Measurements from ENCODE around the gene SLC16A11. TPM values are rescaled to one million over a fixed set of nuclear protein-coding genes. Genes with fewer than 3 reads are reported as not detected.
A peak's percentile ranks its signal among the peaks of the same experiment; 100 is the strongest.

Gene SLC16A11
- total RNA-seq, 5 donors from 2014 or later (not counting 1 experiment from before 2014, with no cell fraction given): 1.4 to 2.2 (median 1.8) TPM

DNA sequence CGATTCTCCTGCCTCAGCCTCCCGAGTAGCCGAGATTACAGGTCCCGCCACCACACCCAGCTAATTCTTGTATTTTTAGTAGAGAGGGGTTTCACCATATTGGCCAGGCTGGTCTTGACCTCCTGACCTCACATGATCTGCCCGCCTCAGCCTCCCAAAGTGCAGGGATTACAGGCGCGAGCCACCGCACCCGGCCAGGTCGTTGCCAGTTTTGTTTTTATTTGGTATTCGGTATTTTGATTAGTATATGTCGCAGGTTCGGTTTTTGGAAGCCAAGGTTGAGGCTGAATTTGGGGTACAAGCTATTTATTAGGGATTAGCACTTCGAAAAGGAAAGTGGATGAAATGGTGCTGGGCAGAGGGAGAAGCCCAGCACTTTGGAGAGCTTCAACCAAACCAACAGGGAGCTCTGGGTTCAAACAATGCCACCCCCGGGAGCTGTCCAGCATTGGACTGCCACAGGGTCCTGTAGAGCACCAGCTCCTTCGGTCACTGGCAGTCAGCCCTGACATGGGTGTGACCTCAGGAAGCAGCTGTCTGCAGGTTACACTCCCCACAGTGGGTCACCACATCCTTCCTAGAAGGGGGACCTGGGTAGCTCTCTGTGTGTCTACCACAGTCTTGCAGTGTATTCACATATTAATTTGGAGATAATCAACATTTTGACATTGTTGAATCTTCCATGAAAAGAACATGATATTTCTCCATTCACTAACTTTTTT is 37.6 kb upstream of the SLC16A11 start:
- no peaks in the 10 kb centered on the region for H3K36me3 ChIP-seq (ENCODE audit: control insufficient read depth in 2 of 2, extremely low read depth in 1 of 2, insufficient read depth in 1 of 2, low read length in 1 of 2)
- H3K27ac ChIP-seq (ENCODE audit: low read length): no peak overlapping the region
- ChIA-PET CTCF (interaction anchor here in 1 of 2 donors (0.6 to 0.8 kb wide), 3 partner anchors 21 to 35 kb away, joined by 3 to 5 read pairs (median 3); no protein-coding TSS in a partner anchor), POLR2A (interaction anchor here in 1 of 2 donors (0.7 kb wide), 1 partner anchor 694 kb away, joined by 5 read pairs; no protein-coding TSS in a partner anchor)
- no peak overlapping the region for H3K4me3 Mint-ChIP-seq
- no peaks in the 10 kb centered on the region for H3K9me3 ChIP-seq
- H3K27me3 ChIP-seq (replicated peaks in 1 of 2; ENCODE audit: control insufficient read depth in 2 of 2, extremely low read depth in 1 of 2, insufficient read depth in 2 of 2, low read length in 1 of 2): peaks cover 0 to 10% of the 10 kb centered on the region in 2 experiments
- no peak overlapping the region for H3K27ac Mint-ChIP-seq
- H3K4me1 Mint-ChIP-seq: peaks cover 33 to 46% (median 39%) of the 10 kb centered on the region in 3 donors
- no peaks in the 10 kb centered on the region for H3K36me3 Mint-ChIP-seq
- no peaks in the 10 kb centered on the region for H3K9me3 Mint-ChIP-seq
- no peak overlapping the region for H3K4me3 ChIP-seq (ENCODE audit: control insufficient read depth in 1 of 2, extremely low read depth in 1 of 2, low read length in 1 of 2)
- ATAC-seq (replicated peaks in 1 of 4) (peak; percentile 54 to 82 (median 69)), DNase-seq (peak in 29 of 35 experiments; percentile 5 to 46 (median 22))
- H3K27me3 Mint-ChIP-seq: peaks cover 0 to 9% of the 10 kb centered on the region in 2 donors
- peaks cover 0 to 23% of the 10 kb centered on the region in 2 experiments for H3K4me1 ChIP-seq (ENCODE audit: control insufficient read depth in 1 of 2, extremely low read depth in 1 of 2, insufficient read depth in 2 of 2, low read length in 2 of 2)
- 85% methylated on average over 11 of the region's 16 CpGs for WGBS (ENCODE audit: insufficient coverage)

DNA sequence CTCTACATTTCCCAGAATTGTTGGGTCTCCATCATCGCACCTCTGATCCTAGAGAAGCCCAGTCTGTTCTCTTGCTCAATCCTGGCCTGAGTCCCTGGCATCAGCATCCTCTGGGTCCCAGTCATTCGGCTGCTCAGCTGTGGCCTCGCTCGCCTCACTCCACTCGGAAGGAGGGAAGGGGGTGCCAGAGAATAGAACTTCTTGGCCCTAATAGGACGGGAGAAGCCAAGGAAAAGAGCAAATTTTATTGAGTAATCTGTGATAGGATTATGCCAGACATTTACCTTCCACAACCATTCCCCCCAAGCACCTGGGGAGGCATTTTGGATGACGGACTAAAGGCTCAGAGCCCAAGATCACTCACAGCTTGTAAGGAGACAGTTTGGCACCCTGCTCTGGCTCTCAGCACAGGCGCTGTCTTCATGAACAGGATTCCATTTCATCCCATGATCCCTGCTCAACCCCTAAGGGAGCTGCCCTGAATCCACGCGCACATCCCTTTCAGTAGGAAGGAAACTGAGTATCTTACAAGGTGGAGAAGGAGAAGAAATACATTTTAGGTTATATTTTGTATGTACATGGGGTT is 36.7 kb upstream of the SLC16A11 start:
- Histone ChIP-seq H3K36me3 (ENCODE audit: control insufficient read depth in 2 of 2, extremely low read depth in 1 of 2, insufficient read depth in 1 of 2, low read length in 1 of 2) (no peaks in the 10 kb centered on the region), H3K27ac (ENCODE audit: low read length) (no peak overlapping the region), H3K27me3 (replicated peaks in 1 of 2; ENCODE audit: control insufficient read depth in 2 of 2, extremely low read depth in 1 of 2, insufficient read depth in 2 of 2, low read length in 1 of 2) (peaks cover 0 to 5% of the 10 kb centered on the region in 2 experiments), H3K9me3 (no peaks in the 10 kb centered on the region), H3K4me3 (ENCODE audit: control insufficient read depth in 1 of 2, extremely low read depth in 1 of 2, low read length in 1 of 2) (no peak overlapping the region), H3K4me1 (ENCODE audit: control insufficient read depth in 1 of 2, extremely low read depth in 1 of 2, insufficient read depth in 2 of 2, low read length in 2 of 2) (peaks cover 0 to 23% of the 10 kb centered on the region in 2 experiments)
- Mint-ChIP-seq H3K36me3 (no peaks in the 10 kb centered on the region), H3K4me3 (no peak overlapping the region), H3K9me3 (no peaks in the 10 kb centered on the region), H3K4me1 (peaks cover 33 to 46% (median 39%) of the 10 kb centered on the region in 3 donors), H3K27ac (no peak overlapping the region), H3K27me3 (peaks cover 0 to 5% of the 10 kb centered on the region in 2 donors)
- POLR2A ChIA-PET: no interaction called here
- DNase-seq (no peak), ATAC-seq (replicated peaks in 1 of 4) (no peak)
- WGBS (ENCODE audit: insufficient coverage): 83% methylated on average over 1 of the region's 10 CpGs
- CTCF ChIA-PET: interaction anchor here in 1 of 2 donors (0.6 kb wide), 1 partner anchor 22 kb away, joined by 3 read pairs; no protein-coding TSS in a partner anchor

DNA sequence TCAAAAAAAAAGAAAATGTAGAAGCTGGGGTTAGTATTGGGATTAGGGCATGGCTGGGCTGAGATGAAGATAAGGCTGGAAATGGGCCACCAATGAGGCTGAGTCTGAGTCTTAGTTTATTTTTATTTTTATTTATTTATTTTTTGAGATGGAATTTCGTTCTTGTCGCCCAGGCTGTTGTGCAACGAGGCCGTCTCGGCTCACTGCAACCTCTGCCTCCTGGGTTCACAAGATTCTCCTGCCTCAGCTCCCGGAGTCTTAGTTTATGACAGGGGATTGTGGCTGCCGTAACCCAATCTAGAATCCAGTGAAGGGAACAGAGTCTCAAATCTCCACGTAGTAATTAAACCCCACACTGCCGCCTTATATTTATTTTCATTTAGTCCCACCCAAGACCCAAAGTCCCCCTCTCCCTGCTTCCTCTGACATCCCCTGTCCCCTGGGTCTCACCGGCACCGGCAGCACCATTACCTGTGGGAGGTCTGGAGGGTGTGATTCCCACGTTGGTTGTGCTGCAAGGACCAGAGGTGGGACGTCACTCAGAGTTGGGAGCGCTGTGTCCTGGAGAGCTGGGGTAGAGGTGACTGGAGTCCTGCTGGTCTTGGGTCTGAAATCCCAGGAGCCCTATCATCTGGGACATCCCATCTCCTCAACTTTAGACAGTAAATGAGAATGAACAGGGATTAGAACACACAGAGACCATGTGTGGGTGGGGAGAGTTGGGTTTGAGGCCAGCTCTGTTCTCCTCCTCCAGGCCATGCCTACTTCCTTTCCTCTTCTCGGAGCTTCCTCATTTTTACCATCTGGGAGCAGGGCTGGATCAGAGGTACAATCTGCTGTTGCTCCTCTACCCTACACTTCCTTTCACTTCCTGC is 35.9 kb upstream of the SLC16A11 start, which contains the start of gene CLEC10A:
Gene CLEC10A, minus strand, starts transcription at position 671 of the 875 bp plus-strand sequence. CDS start 1,439 bp downstream, outside the sequence.
- H3K27me3 ChIP-seq (replicated peaks in 1 of 2; ENCODE audit: control insufficient read depth in 2 of 2, extremely low read depth in 1 of 2, insufficient read depth in 2 of 2, low read length in 1 of 2): peaks cover 0 to 3% of the 10 kb centered on the region in 2 experiments
- peaks cover 33 to 46% (median 39%) of the 10 kb centered on the region in 3 donors for H3K4me1 Mint-ChIP-seq
- H3K27ac ChIP-seq (ENCODE audit: low read length): no peak within 1 kb of the TSS
- no peaks in the 10 kb centered on the region for H3K9me3 ChIP-seq
- H3K36me3 Mint-ChIP-seq: no peaks in the 10 kb centered on the region
- WGBS (ENCODE audit: insufficient coverage): 79% methylated on average over 5 of the region's 15 CpGs
- H3K4me3 ChIP-seq (ENCODE audit: control insufficient read depth in 1 of 2, extremely low read depth in 1 of 2, low read length in 1 of 2): no peak within 1 kb of the TSS
- no peak within 1 kb of the TSS for H3K27ac Mint-ChIP-seq
- no peaks in the 10 kb centered on the region for H3K9me3 Mint-ChIP-seq
- ChIA-PET POLR2A (no interaction called here), CTCF (no interaction called here)
- H3K4me1 ChIP-seq (ENCODE audit: control insufficient read depth in 1 of 2, extremely low read depth in 1 of 2, insufficient read depth in 2 of 2, low read length in 2 of 2): peaks cover 0 to 23% of the 10 kb centered on the region in 2 experiments
- no peak for DNase-seq
- ATAC-seq (replicated peaks in 1 of 4): no peak
- H3K36me3 ChIP-seq (ENCODE audit: control insufficient read depth in 2 of 2, extremely low read depth in 1 of 2, insufficient read depth in 1 of 2, low read length in 1 of 2): no peaks in the 10 kb centered on the region
- no peak within 1 kb of the TSS for H3K4me3 Mint-ChIP-seq
- H3K27me3 Mint-ChIP-seq: peaks cover 0 to 5% of the 10 kb centered on the region in 2 donors

DNA sequence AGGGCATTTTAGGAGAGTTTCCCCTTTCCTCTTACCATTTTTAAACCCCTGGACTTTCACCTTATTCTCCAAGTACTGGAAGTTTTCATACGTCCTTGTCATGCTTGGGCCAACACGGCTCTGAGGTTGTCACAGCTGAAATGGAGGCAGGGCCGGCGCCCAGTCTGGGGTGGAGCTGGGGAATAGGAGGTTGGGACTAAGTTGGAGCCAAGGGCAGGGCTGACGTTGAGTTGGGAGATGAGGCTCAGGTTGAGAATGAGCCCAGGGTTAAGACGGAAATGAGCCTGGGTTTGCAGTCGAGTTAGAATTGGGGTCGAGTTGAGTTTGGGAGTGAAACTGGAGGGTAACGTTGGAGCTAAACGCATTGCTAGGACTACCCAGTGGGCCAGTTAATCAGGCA is 34.8 kb upstream of the SLC16A11 start:
- ChIA-PET POLR2A (no interaction called here), CTCF (no interaction called here)
- H3K4me3 ChIP-seq (ENCODE audit: control insufficient read depth in 1 of 2, extremely low read depth in 1 of 2, low read length in 1 of 2): no peak overlapping the region
- Mint-ChIP-seq H3K4me1 (peaks cover 24 to 39% (median 30%) of the 10 kb centered on the region in 3 donors), H3K27me3 (no peaks in the 10 kb centered on the region), H3K9me3 (no peaks in the 10 kb centered on the region), H3K36me3 (no peaks in the 10 kb centered on the region), H3K4me3 (no peak overlapping the region), H3K27ac (no peak overlapping the region)
- no peaks in the 10 kb centered on the region for H3K36me3 ChIP-seq (ENCODE audit: control insufficient read depth in 2 of 2, extremely low read depth in 1 of 2, insufficient read depth in 1 of 2, low read length in 1 of 2)
- no peak overlapping the region for H3K27ac ChIP-seq (ENCODE audit: low read length)
- DNase-seq (no peak), ATAC-seq (replicated peaks in 1 of 4) (no peak)
- no peaks in the 10 kb centered on the region for H3K9me3 ChIP-seq
- H3K27me3 ChIP-seq (replicated peaks in 1 of 2; ENCODE audit: control insufficient read depth in 2 of 2, extremely low read depth in 1 of 2, insufficient read depth in 2 of 2, low read length in 1 of 2): no peaks in the 10 kb centered on the region
- H3K4me1 ChIP-seq (ENCODE audit: control insufficient read depth in 1 of 2, extremely low read depth in 1 of 2, insufficient read depth in 2 of 2, low read length in 2 of 2): peaks cover 0 to 23% of the 10 kb centered on the region in 2 experiments
- 83% methylated on average over 9 of the region's 10 CpGs for WGBS (ENCODE audit: insufficient coverage)

DNA sequence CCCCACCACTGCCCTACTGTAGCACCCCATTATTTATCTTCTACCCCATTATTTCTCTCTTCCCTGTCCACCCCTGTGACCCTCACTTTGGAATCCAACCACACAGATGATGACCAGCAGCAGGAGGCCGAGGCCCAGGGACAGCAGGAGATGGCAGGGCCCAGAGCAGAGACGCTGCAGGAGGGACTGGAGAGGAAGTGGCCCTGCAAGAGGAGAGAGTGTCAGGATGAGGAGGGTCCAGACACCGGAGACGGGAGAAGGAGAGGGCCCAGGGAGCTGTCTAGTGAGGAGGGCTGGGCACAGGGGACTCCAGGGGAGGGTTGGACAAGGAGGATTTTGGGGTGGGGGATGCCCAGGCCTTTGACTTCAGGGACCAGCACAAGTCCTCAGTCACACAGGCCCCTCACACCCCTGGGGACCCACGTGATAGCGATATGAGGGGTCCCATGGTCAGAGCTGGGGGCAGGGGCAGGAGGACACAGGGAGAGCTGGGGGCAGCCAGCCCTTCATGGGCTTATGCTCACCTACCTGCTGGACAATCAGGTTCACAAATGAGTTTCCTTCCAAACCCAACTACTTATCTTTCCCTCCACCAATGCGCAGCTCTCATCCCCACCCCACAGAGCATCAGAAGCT is 34.1 kb upstream of the SLC16A11 start:
- Histone ChIP-seq H3K27ac (ENCODE audit: low read length) (no peak overlapping the region), H3K4me3 (ENCODE audit: control insufficient read depth in 1 of 2, extremely low read depth in 1 of 2, low read length in 1 of 2) (no peak overlapping the region), H3K9me3 (no peaks in the 10 kb centered on the region), H3K36me3 (ENCODE audit: control insufficient read depth in 2 of 2, extremely low read depth in 1 of 2, insufficient read depth in 1 of 2, low read length in 1 of 2) (no peaks in the 10 kb centered on the region), H3K4me1 (ENCODE audit: control insufficient read depth in 1 of 2, extremely low read depth in 1 of 2, insufficient read depth in 2 of 2, low read length in 2 of 2) (peaks cover 0 to 21% of the 10 kb centered on the region in 2 experiments), H3K27me3 (replicated peaks in 1 of 2; ENCODE audit: control insufficient read depth in 2 of 2, extremely low read depth in 1 of 2, insufficient read depth in 2 of 2, low read length in 1 of 2) (no peaks in the 10 kb centered on the region)
- no peak overlapping the region for H3K4me3 Mint-ChIP-seq
- ChIA-PET POLR2A (no interaction called here), CTCF (no interaction called here)
- H3K36me3 Mint-ChIP-seq: no peaks in the 10 kb centered on the region
- H3K9me3 Mint-ChIP-seq: no peaks in the 10 kb centered on the region
- H3K4me1 Mint-ChIP-seq: peaks cover 20 to 34% (median 25%) of the 10 kb centered on the region in 3 donors
- WGBS (ENCODE audit: insufficient coverage): 92% methylated on average over 4 of the region's 7 CpGs
- DNase-seq (no peak), ATAC-seq (replicated peaks in 1 of 4) (no peak)
- H3K27ac Mint-ChIP-seq: no peak overlapping the region
- H3K27me3 Mint-ChIP-seq: no peaks in the 10 kb centered on the region

DNA sequence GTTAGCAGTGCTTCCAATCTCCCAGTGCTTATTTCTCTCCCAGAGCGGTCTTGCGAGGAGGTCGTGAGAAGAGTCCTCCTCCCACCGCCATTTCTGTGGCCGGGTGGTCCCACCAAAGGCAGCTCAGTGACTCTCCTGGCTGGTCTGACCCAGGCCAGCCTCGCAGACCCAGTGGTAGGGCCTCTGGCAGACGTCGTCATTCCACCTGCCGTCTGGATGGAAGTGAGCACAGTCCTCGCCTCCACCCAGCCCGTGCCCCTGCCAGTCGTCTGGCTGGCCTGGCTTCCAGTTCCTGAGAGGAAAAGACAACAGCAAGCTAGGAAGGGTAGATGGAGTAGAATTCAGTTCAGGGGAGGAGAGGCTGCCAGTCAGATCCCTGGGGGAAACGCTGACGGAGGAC is 31.0 kb upstream of the SLC16A11 start:
- Mint-ChIP-seq H3K27ac (no peak overlapping the region), H3K9me3 (no peaks in the 10 kb centered on the region), H3K4me1 (peaks cover 0 to 10% (median 0%) of the 10 kb centered on the region in 3 donors), H3K4me3 (no peak overlapping the region), H3K36me3 (no peaks in the 10 kb centered on the region), H3K27me3 (no peaks in the 10 kb centered on the region)
- no peaks in the 10 kb centered on the region for H3K36me3 ChIP-seq (ENCODE audit: control insufficient read depth in 2 of 2, extremely low read depth in 1 of 2, insufficient read depth in 1 of 2, low read length in 1 of 2)
- H3K27ac ChIP-seq (ENCODE audit: low read length): no peak overlapping the region
- H3K4me3 ChIP-seq (ENCODE audit: control insufficient read depth in 1 of 2, extremely low read depth in 1 of 2, low read length in 1 of 2): no peak overlapping the region
- 84% methylated on average over 14 of the region's 14 CpGs for WGBS (ENCODE audit: insufficient coverage)
- no peaks in the 10 kb centered on the region for H3K9me3 ChIP-seq
- DNase-seq: no peak
- H3K4me1 ChIP-seq (ENCODE audit: control insufficient read depth in 1 of 2, extremely low read depth in 1 of 2, insufficient read depth in 2 of 2, low read length in 2 of 2): peaks cover 0 to 2% of the 10 kb centered on the region in 2 experiments
- ChIA-PET POLR2A (no interaction called here), CTCF (no interaction called here)
- no peaks in the 10 kb centered on the region for H3K27me3 ChIP-seq (replicated peaks in 1 of 2; ENCODE audit: control insufficient read depth in 2 of 2, extremely low read depth in 1 of 2, insufficient read depth in 2 of 2, low read length in 1 of 2)
- no peak for ATAC-seq (replicated peaks in 1 of 4)
